ENCODE data around the gene CACTIN. TPM values are rescaled to one million over a fixed set of nuclear protein-coding genes. Genes with fewer than 3 reads are reported as not detected.
A peak's percentile ranks its signal among the peaks of the same experiment; 100 is the strongest.
"Not testable (repeated sequence)": the region's sequence is repeated elsewhere in the genome, so short reads cannot be mapped to it uniquely, and the experiment has no call there.

Gene CACTIN
- total RNA-seq, 1 experiment from 2014 or later, result 33.2 TPM

- BruUV-seq (replicated peaks); POLR2A ChIA-PET; H3K9me2 ChIP-seq (ENCODE audit: insufficient read depth); H3K27me3 ChIP-seq (ENCODE audit: insufficient read depth, low read length); H3K36me3 ChIP-seq (ENCODE audit: control insufficient read depth in 1 of 2, insufficient read depth in 2 of 2, low read length in 2 of 2); ATAC-seq; DNase-seq (ENCODE audit: low read depth, low spot score); CTCF ChIA-PET; RAD21 ChIA-PET (ENCODE audit: low non-redundant PET in 1 of 2, low total read pairs in 2 of 2, uncharacterized antibody in 2 of 2, unreplicated experiment in 2 of 2); H3K4me2 ChIP-seq (ENCODE audit: low read length); H2AFZ ChIP-seq (ENCODE audit: low read depth, low read length, poor library complexity, severe bottlenecking); H3K4me3 ChIP-seq (replicated peaks in 1 of 2; ENCODE audit: low read depth in 1 of 2, low read length in 2 of 2); H3K27ac ChIP-seq (ENCODE audit: low read depth, low read length); H3K9me3 ChIP-seq (ENCODE audit: control insufficient read depth in 1 of 2, insufficient read depth in 1 of 2, low read depth in 1 of 2, low read length in 2 of 2); H4K20me1 ChIP-seq (ENCODE audit: insufficient read depth); H3K9ac ChIP-seq (ENCODE audit: low read length): not testable (repeated sequence)
- Histone ChIP-seq H3K4me1 (ENCODE audit: control insufficient read depth in 1 of 2, insufficient read depth in 2 of 2, low read length in 2 of 2) (peaks cover 40 to 72% of the 10 kb centered on the region in 2 experiments), H3K79me2 (ENCODE audit: insufficient read depth, low read length) (peaks cover 13% of the 10 kb centered on the region; the same call in 1 of the 2 replicates)
- intact Hi-C loops (cut with micrococcal nuclease), result loop anchor here (10.0 kb wide), 1 partner anchor 635 kb away; no protein-coding TSS in a partner anchor
Measured at GRCh38 chr19:3570042-3570441, 56.5 kb downstream of the CACTIN start.

GRCh38 chr19:3565139-3565538 lies 61.5 kb downstream of the CACTIN start:
- H3K4me3 ChIP-seq (replicated peaks in 1 of 2; ENCODE audit: low read depth in 1 of 2, low read length in 2 of 2), result peak overlapping the region; percentile 30 to 53
- no TSS peak for BruUV-seq (replicated peaks)
- H3K9me3 ChIP-seq (ENCODE audit: control insufficient read depth in 1 of 2, insufficient read depth in 1 of 2, low read depth in 1 of 2, low read length in 2 of 2), result no peaks in the 10 kb centered on the region
- H3K36me3 ChIP-seq (ENCODE audit: control insufficient read depth in 1 of 2, insufficient read depth in 2 of 2, low read length in 2 of 2), result no peaks in the 10 kb centered on the region
- ATAC-seq (peak; percentile 77), DNase-seq (ENCODE audit: low read depth, low spot score) (peak; percentile 81)
- H3K4me1 ChIP-seq (ENCODE audit: control insufficient read depth in 1 of 2, insufficient read depth in 2 of 2, low read length in 2 of 2), result peaks cover 59 to 85% of the 10 kb centered on the region in 2 experiments
- ChIA-PET RAD21 (ENCODE audit: low non-redundant PET in 1 of 2, low total read pairs in 2 of 2, uncharacterized antibody in 2 of 2, unreplicated experiment in 2 of 2) (interaction anchor here in 1 of 2 experiments (0.7 kb wide), 1 partner anchor 66 kb away, joined by 3 read pairs; no protein-coding TSS in a partner anchor), CTCF (interaction anchor here (0.7 kb wide), 1 partner anchor 32 kb away, joined by 3 read pairs; no protein-coding TSS in a partner anchor), POLR2A (interaction anchor here (0.7 to 1.6 kb wide), 3 partner anchors 10 to 493 kb away, joined by 5 to 7 read pairs (median 5); no protein-coding TSS in a partner anchor)
- H3K9ac ChIP-seq (ENCODE audit: low read length), result peak overlapping the region; percentile 65
- no peaks in the 10 kb centered on the region for H3K9me2 ChIP-seq (ENCODE audit: insufficient read depth)
- intact Hi-C loops (cut with micrococcal nuclease), result no loop called here
- no peak overlapping the region for H2AFZ ChIP-seq (ENCODE audit: low read depth, low read length, poor library complexity, severe bottlenecking)
- TF ChIP-seq POLR2AphosphoS5 (IDR thresholded peaks at IDR 0.05; ENCODE audit: low read depth, low read length), result peak; percentile 24; the same call in 1 of the 2 replicates
- TF ChIP-seq EGR1 (IDR thresholded peaks at IDR 0.05; ENCODE audit: low read depth), result no peak
- TF ChIP-seq MAX (IDR thresholded peaks at IDR 0.05), result peak; percentile 77
- no peak for TF ChIP-seq EZH2phosphoT487 (IDR thresholded peaks at IDR 0.05; ENCODE audit: borderline replicate concordance)
- no peak; the same call in 1 of the 2 replicates for TF ChIP-seq FOSL1 (IDR thresholded peaks at IDR 0.05; ENCODE audit: low read depth)
- peak; percentile 88 for TF ChIP-seq JUND (IDR thresholded peaks at IDR 0.05)
- peak; percentile 77 for TF ChIP-seq CBX3 (IDR thresholded peaks at IDR 0.05; ENCODE audit: low read depth)
- no peak for TF ChIP-seq SRF (IDR thresholded peaks at IDR 0.05; ENCODE audit: low read depth)
- TF ChIP-seq ELF1 (IDR thresholded peaks at IDR 0.05; ENCODE audit: borderline replicate concordance, low read depth), result no peak
- TF ChIP-seq SP1 (IDR thresholded peaks at IDR 0.05; ENCODE audit: low read depth), result peak; percentile 57; the same call in 1 of the 2 replicates
- TF ChIP-seq, protein P1, sequence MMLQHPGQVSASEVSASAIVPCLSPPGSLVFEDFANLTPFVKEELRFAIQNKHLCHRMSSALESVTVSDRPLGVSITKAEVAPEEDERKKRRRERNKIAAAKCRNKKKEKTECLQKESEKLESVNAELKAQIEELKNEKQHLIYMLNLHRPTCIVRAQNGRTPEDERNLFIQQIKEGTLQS (IDR thresholded peaks at IDR 0.05), result no peak
- TF ChIP-seq SIN3A (IDR thresholded peaks at IDR 0.05; ENCODE audit: low read depth), result peak; percentile 58; the same call in 1 of the 2 replicates
- peak overlapping the region; percentile 82 for H3K4me2 ChIP-seq (ENCODE audit: low read length)
- H4K20me1 ChIP-seq (ENCODE audit: insufficient read depth), result no peaks in the 10 kb centered on the region
- peak overlapping the region; percentile 77 for H3K27ac ChIP-seq (ENCODE audit: low read depth, low read length)
- no peaks in the 10 kb centered on the region for H3K27me3 ChIP-seq (ENCODE audit: insufficient read depth, low read length)
- H3K79me2 ChIP-seq (ENCODE audit: insufficient read depth, low read length), result no peaks in the 10 kb centered on the region
